ENCODE data around the gene DTX3.

Gene DTX3

GRCh38 chr12:57620245-57620935 lies 15.8 kb downstream of the DTX3 start:
- no peak for DNase-seq (ENCODE audit: low spot score)

DNA sequence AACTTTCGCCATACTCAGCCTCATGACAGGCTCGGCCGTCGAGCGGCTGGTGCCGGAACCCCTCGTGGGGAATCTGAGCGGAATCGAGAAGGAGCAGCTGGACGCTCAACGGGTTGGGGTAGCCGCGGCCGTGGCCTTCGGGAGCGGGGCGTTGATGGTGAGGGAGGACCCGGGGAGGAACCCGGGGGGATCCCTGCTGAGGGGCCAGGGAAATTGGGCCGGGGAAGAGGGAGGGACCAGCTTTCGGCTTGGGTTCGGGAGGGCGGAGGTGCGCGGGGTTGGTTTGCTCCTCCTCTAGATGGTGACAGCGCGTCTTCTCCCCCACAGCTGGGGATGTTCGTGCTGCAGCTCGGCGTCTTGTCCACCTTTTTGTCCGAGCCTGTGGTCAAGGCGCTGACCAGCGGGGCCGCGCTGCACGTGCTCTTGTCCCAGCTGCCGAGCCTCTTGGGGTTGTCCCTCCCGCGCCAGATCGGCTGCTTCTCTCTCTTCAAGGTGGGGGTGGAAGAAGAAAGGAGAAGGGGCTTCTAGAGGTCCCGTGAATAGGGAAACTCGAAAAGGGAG lies 16.4 kb downstream of the DTX3 start:
- no peak for DNase-seq (ENCODE audit: low spot score)

DNA sequence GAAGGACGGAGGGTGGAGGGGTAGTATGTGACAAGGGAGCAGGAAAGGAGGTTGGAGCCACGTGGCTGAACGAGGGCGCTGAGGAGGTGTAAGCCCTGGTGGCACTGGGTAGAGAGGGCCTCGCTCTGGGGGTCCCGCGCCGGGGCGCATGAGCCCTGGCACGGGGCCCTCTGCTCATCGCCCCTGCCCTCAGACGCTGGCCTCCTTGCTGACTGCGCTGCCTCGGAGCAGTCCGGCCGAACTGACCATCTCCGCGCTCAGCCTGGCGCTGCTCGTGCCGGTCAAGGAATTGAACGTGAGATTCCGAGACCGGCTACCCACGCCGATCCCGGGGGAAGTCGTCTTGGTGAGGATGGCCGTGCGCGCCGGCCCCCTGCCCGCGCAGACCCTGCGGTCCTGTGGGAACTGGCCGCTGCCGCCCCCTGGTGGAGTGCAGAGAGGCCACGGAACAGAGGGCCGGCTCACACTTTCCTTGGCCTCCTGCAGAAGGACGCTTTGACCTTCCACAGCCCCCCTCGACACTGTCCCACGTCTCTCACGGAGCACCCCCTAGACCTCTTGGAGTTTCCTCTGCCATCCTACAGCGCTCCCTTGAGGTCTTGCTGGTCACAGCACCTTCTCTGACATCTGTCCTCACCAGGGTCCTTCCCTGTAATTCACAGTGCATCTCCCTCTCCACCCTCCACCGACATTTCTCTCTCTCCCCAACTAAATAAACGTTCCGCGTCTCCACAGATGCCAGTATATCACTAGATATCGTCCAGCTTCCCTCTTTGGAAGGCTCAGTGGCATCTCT lies 17.1 kb downstream of the DTX3 start:
- DNase-seq (ENCODE audit: low spot score): peak; percentile 70

- no peak for DNase-seq (ENCODE audit: low spot score)
These were observed 17.9 kb downstream of the DTX3 start for GRCh38 chr12:57622293-57623245.

DNA sequence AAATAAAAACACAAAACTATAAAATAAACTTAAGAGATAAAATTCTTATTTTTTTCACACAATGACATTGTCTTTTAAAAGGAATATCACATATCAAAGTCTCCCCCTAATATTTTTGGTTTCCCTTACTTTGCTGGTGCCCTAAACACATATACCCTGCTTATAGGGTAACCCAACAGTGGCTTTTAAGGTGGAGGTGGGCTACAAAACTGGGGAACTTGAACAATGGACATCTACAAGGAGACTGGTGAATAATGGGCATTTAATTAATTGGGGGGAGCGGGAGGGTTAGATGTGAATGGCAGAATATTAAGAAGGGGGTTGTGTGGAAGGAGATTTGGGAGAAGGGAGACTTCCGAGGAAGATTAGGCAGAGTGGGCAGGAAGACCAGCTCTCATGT lies 18.8 kb downstream of the DTX3 start:
- DNase-seq (ENCODE audit: low spot score): no peak

DNA sequence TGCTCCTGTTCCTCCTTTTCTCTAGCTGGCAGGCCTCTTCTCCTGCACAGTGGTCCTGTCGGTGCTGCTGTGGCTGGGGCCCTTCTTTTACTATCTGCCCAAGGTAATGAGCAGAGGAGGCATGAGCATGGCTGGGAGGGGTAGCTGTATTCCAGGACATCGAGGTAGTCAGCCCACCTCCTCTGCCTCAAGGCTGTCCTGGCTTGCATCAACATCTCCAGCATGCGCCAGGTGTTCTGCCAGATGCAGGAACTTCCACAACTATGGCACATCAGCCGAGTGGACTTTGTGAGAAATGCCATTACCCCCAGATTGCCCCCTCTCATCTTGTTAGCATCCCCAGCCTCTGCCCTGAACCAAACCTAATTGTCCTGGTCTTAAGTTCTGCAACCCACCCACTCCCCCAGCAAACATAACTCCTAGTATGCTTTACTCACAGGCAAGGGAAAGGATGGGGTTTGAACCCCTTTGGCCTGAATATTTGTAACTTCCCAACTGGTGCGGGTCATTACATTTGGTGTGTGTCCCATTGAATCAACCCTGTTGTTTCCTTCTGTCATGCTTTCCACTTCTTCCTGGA lies 19.3 kb downstream of the DTX3 start:
- DNase-seq (ENCODE audit: low spot score): no peak

DNA sequence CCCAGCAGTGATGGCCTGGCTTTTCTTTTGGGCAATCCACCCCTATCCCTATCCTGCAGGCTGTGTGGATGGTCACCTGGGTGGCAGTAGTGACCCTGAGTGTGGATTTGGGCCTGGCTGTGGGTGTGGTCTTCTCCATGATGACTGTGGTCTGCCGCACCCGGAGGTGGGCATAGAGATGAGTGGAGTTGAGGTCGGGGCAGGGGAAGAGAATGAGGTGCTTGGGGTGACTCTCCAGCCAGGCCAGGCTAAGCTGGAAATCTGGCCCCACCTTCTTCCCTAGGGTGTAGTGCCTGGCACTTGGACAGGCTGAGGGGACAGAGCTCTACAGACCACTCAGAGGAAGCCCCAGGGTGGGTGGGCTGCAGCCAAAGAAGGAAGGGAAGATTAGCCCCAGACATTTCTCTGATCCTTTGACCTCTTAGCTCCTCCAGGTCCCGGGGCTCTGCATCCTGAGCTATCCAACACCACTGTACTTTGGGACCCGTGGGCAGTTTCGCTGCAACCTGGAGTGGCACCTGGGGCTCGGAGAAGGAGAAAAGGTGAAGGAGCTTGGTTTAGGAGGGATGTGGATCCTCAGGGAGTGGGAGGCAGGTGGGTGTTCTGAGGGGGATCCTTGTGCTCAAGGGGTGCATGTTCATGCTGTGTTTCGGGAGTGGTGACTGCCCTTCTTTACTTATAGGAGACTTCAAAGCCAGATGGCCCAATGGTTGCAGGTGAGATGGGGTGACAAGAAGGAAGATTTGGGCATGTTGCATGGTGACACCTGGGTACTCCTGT lies 20.0 kb downstream of the DTX3 start:
- DNase-seq (ENCODE audit: low spot score): no peak

- no peak for DNase-seq (ENCODE audit: low spot score)
These were observed 20.8 kb downstream of the DTX3 start for GRCh38 chr12:57625261-57626032.

- no peak for DNase-seq (ENCODE audit: low spot score)
These were observed 21.7 kb downstream of the DTX3 start for GRCh38 chr12:57626111-57626920.

DNA sequence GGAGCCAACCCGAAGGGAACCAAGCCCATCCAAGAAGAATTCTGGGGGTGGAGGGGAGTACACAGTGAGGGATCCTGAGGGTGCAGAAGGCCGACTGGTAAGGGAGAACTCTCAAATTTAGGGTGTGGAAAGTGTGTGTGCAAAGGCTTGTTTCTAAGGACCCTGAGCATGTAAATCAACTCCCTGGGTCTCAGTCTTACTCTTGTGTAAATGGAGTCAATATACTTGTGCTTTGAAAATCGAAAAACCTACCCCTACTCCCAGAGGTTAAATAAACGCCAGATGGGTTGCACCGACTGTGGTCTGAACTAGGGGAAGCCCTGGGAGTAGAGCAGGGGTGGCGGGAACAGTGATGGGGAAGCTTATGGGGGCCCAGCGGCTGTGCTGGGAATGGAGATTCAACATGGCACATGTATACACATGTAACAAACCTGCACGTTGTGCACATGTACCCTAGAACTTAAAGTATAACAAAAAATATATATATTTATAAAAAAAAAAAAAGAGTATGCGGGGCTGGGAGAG lies 22.4 kb downstream of the DTX3 start:
- DNase-seq (ENCODE audit: low spot score): no peak

- no peak for DNase-seq (ENCODE audit: low spot score)
These were observed 23.1 kb downstream of the DTX3 start for GRCh38 chr12:57627501-57628279.

- DNase-seq (ENCODE audit: low spot score): no peak
These were observed 23.9 kb downstream of the DTX3 start for GRCh38 chr12:57628280-57629191.

- no peak for DNase-seq (ENCODE audit: low spot score)
These were observed 25.4 kb downstream of the DTX3 start for GRCh38 chr12:57629897-57630471.

DNA sequence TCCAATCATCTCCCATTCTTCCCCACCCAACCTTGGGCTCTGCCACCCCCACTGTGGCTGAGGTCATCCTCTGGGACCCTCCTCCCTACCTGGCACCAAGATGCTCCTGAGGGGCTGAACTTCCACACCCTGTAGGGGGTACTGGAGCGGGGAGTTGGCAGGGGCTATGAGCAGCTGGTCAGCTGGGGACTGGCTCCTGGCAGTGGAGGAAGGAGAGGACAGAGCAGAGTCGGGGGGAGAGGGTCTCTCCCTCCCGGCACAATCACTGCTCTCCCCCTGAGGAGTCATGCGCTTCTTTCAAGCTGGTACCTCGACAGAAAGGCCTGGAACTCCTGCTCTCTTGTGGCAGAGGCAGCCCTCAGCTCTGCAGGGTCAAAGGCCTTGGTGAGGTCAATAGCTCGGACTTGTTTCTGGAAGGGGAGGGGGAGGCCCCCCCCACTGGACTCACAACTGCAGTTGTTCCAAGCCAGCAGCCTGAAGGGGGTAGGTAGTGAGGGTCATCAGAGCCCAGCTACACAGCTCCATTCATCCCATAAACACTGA lies 26.3 kb downstream of the DTX3 start:
- no peak for DNase-seq (ENCODE audit: low spot score)

DNA sequence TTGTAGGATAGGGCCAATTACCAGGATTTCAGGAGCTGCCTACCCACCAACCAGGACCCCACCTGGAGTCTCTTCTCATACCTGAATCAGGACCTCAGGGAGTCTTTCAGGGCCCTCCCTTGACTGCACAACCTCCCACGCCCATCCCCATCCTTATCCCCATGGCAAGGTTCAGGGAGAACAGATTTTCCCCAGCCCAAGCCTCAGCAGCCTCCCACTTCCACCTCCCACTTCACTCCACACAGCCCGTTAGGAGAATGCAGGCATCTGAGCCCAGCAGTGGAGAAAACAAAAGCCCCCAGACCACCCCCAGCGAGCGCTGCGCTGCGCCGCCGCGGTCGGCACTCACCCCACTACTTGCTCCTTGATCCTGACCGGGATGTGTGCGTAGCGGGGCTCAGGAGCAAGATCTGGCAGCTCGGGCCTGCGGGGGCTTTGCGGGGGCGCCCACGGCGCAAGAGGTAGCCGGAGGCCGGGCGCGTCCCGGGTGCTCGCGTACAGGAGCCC lies 27.0 kb downstream of the DTX3 start:
- no peak for DNase-seq (ENCODE audit: low spot score)
